H9 (cell line): ENCODE results near the gene PIGW. TPM values are rescaled to one million over a fixed set of nuclear protein-coding genes. Genes with fewer than 3 reads are reported as not detected.

Experiments
- DNase-seq: peaks from one replicate; pipeline ENCODE4 v3.0.0-alpha.2; 2017
- H2AFZ ChIP-seq: one replicate; pipeline ENCODE4 v1.6.1; 2013; ENCODE audit warnings: mild to moderate bottlenecking, low read length, control low read depth, moderate library complexity
- H2AK5ac ChIP-seq: 2 replicates; pipeline ENCODE4 v1.6.1; 2013; ENCODE audit warnings: low read length, control low read depth, mixed read lengths; ENCODE audit not compliant: insufficient read length
- H2BK120ac ChIP-seq: one replicate; pipeline ENCODE4 v1.6.1; 2013; ENCODE audit warnings: low read depth, mild to moderate bottlenecking, low read length, control low read depth, inconsistent platforms; ENCODE audit not compliant: poor library complexity, severe bottlenecking
- H2BK12ac ChIP-seq: 2 replicates; pipeline ENCODE4 v1.6.1; 2013; ENCODE audit warnings: low read length, control low read depth, mixed read lengths, low read depth; ENCODE audit not compliant: insufficient read length
- H2BK15ac ChIP-seq: 2 replicates; pipeline ENCODE4 v1.6.1; 2013; ENCODE audit warnings: low read depth, low read length, control low read depth
- H2BK20ac ChIP-seq: one replicate; pipeline ENCODE4 v1.6.1; 2013; ENCODE audit warnings: low read depth, mild to moderate bottlenecking, low read length, control low read depth, inconsistent platforms; ENCODE audit not compliant: poor library complexity, severe bottlenecking
- H2BK5ac ChIP-seq: 2 replicates; pipeline ENCODE4 v1.6.1; 2013; ENCODE audit warnings: low read length, control low read depth, mixed read lengths; ENCODE audit not compliant: insufficient read length
- H3K14ac ChIP-seq: 2 replicates; pipeline ENCODE4 v1.6.1; 2013; ENCODE audit warnings: low read length, control low read depth; ENCODE audit not compliant: insufficient read depth
- H3K18ac ChIP-seq: 2 replicates; pipeline ENCODE4 v1.6.1; 2013; ENCODE audit warnings: low read depth, mild to moderate bottlenecking, mixed read lengths, low read length, control low read depth; ENCODE audit not compliant: insufficient read length
- H3K23ac ChIP-seq: 2 replicates; pipeline ENCODE4 v1.6.1; 2013; ENCODE audit warnings: low read length, control low read depth, mixed read lengths, low read depth; ENCODE audit not compliant: insufficient read length
- H3K23me2 ChIP-seq: 2 replicates; pipeline ENCODE4 v1.6.1; 2013; ENCODE audit warnings: low read depth, mild to moderate bottlenecking, mixed read lengths, low read length, control low read depth; ENCODE audit not compliant: insufficient read length, poor library complexity, severe bottlenecking
- H3K27ac ChIP-seq: 2 replicates; pipeline ENCODE4 v1.5.1; 2013; ENCODE audit warnings: low read length, control low read depth, mixed read lengths, low read depth; ENCODE audit not compliant: insufficient read length
- H3K27me3 ChIP-seq: 2 replicates; pipeline ENCODE4 v1.6.1; 2013; ENCODE audit warnings: low read length, control low read depth, inconsistent platforms; ENCODE audit not compliant: insufficient read depth
- H3K4ac ChIP-seq: 2 replicates; pipeline ENCODE4 v1.6.1; 2013; ENCODE audit warnings: low read depth, mild to moderate bottlenecking, control low read depth, inconsistent platforms, low read length, moderate library complexity
- H3K4me1 ChIP-seq: 2 replicates; pipeline ENCODE4 v1.6.1; 2013; ENCODE audit warnings: low read length, control low read depth, inconsistent platforms; ENCODE audit not compliant: insufficient read depth
- H3K4me2 ChIP-seq: 2 replicates; pipeline ENCODE4 v1.6.1; 2013; ENCODE audit warnings: low read length, control low read depth, mixed read lengths; ENCODE audit not compliant: insufficient read length, insufficient read depth
- H3K56ac ChIP-seq: 2 replicates; pipeline ENCODE4 v1.6.1; 2013; ENCODE audit warnings: low read depth, mild to moderate bottlenecking, mixed read lengths, low read length, control low read depth; ENCODE audit not compliant: insufficient read length
- H3K79me1 ChIP-seq: 2 replicates; pipeline ENCODE4 v1.6.1; 2013; ENCODE audit warnings: low read depth, mild to moderate bottlenecking, moderate library complexity, low read length, control low read depth, inconsistent platforms; ENCODE audit not compliant: insufficient read depth, poor library complexity, severe bottlenecking
- H3K79me2 ChIP-seq: 2 replicates; pipeline ENCODE4 v1.6.1; 2013; ENCODE audit warnings: low read length, control low read depth, inconsistent platforms; ENCODE audit not compliant: insufficient read depth
- H3K9ac ChIP-seq: 2 replicates; pipeline ENCODE4 v1.6.1; 2013; ENCODE audit warnings: low read length, control low read depth, mixed read lengths; ENCODE audit not compliant: insufficient read length; ENCODE audit errors: extremely low read depth
- H3K9me3 ChIP-seq: one replicate; pipeline ENCODE4 v1.6.1; 2013; ENCODE audit warnings: low read depth, low read length, inconsistent platforms; ENCODE audit not compliant: control insufficient read depth
- H3T11ph ChIP-seq: one replicate; pipeline ENCODE4 v1.6.1; 2013; ENCODE audit warnings: mild to moderate bottlenecking, low read length, control low read depth, inconsistent platforms
- H4K20me1 ChIP-seq: one replicate; pipeline ENCODE4 v1.6.1; 2013; ENCODE audit not compliant: control insufficient read depth, insufficient read length, insufficient read depth
- H4K5ac ChIP-seq: 2 replicates; pipeline ENCODE4 v1.6.1; 2013; ENCODE audit warnings: low read depth, mild to moderate bottlenecking, mixed read lengths, low read length, control low read depth; ENCODE audit not compliant: insufficient read length
- H4K8ac ChIP-seq: replicated peaks from 2 replicates; pipeline ENCODE4 v1.6.1; 2013; ENCODE audit warnings: low read length, control low read depth, mixed read lengths, low read depth; ENCODE audit not compliant: insufficient read length
- H4K91ac ChIP-seq: 2 replicates; pipeline ENCODE4 v1.6.1; 2013; ENCODE audit warnings: low read depth, mild to moderate bottlenecking, moderate library complexity, mixed read lengths, low read length, control low read depth; ENCODE audit not compliant: insufficient read length
- H3K27ac Mint-ChIP-seq, 3 experiments: 2 replicates in 2 of 3; 3 replicates in 1 of 3; pipeline ENCODE4 v1.8.0; 2020 to 2021; ENCODE audit warnings: mixed read lengths in 3 of 3, mild to moderate bottlenecking in 1 of 3, moderate library complexity in 1 of 3
- H3K27me3 Mint-ChIP-seq: 2 replicates; pipeline ENCODE4 v1.8.0; 2021; ENCODE audit warnings: low read depth, mild to moderate bottlenecking, moderate library complexity, mixed read lengths
- H3K36me3 Mint-ChIP-seq, 3 experiments: 2 replicates in 2 of 3; 3 replicates in 1 of 3; pipeline ENCODE4 v1.8.0; 2020 to 2021; ENCODE audit warnings: low read depth in 3 of 3, mixed read lengths in 3 of 3; ENCODE audit not compliant: insufficient read depth in 1 of 3
- H3K4me1 Mint-ChIP-seq, 2 experiments: 2 replicates each; pipeline ENCODE4 v1.8.0; 2020; ENCODE audit warnings: mixed read lengths in 2 of 2
- H3K4me3 Mint-ChIP-seq, 2 experiments: 2 replicates in 1 of 2; 3 replicates in 1 of 2; pipeline ENCODE4 v1.8.0; 2020 to 2021; ENCODE audit warnings: mild to moderate bottlenecking in 2 of 2, mixed read lengths in 2 of 2, moderate library complexity in 1 of 2
- H3K9me3 Mint-ChIP-seq, 2 experiments: 2 replicates in 1 of 2; 3 replicates in 1 of 2; pipeline ENCODE4 v1.8.0; 2020; ENCODE audit warnings: mild to moderate bottlenecking in 2 of 2, mixed read lengths in 2 of 2, moderate library complexity in 1 of 2
- whole genome bisulfite sequencing: extraction: QIAGEN DNeasy Blood & Tissue Kit; methylation state at CpG from one replicate; pipeline ENCODE4 v1.1.7; 2013; ENCODE audit warnings: missing lambda C conversion rate, low lambda C conversion rate, mixed read lengths; ENCODE audit not compliant: insufficient read length; ENCODE audit errors: extremely low coverage; 5-methylcytosine and 5-hydroxymethylcytosine counted together
- total RNA-seq: library from RNA; stranded (reverse); gene quantifications from 2 replicates; pipeline ENCODE4 v1.2.1, GENCODE V29; 2021
- TF ChIP-seq, protein P1 (sequence below): fragments of 200-600 bp; sonication (generic); conservative IDR thresholded peaks from 3 replicates; pipeline ENCODE4 v1.8.0; 2021; ENCODE audit warnings: antibody characterized with exemption, mild to moderate bottlenecking

PIGW gene
- total RNA-seq, 1 experiment from 2014 or later, result 26.2 TPM

DNA sequence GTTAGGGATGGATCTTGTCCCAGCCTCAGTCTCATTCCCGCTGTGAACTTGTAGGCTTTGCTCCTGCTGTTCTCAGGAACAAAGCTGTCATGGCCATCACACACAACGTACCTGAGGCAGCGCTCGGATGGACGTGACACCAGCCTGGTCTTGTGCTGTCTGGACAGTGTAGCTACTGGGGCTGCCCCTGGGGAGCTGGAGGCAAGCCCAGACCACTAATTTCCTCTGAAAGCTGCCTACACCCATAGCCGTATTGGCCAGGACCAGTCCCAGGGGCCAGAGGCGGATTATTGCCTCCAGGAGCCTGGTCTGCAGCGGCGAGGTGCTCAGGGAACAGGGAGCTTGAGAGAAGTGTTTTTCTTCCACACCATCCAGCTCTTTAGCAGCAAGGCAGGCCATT lies 36.6 kb upstream of the PIGW start:
- no peak overlapping the region for H3K56ac ChIP-seq
- no peaks in the 10 kb centered on the region for H3K4me1 Mint-ChIP-seq
- DNase-seq, result peak; percentile 20
- no peaks in the 10 kb centered on the region for H3K27me3 ChIP-seq
- H3K9me3 ChIP-seq, result no peaks in the 10 kb centered on the region
- H2BK15ac ChIP-seq, result no peak overlapping the region
- no peaks in the 10 kb centered on the region for H3K23me2 ChIP-seq
- TF ChIP-seq, protein P1, sequence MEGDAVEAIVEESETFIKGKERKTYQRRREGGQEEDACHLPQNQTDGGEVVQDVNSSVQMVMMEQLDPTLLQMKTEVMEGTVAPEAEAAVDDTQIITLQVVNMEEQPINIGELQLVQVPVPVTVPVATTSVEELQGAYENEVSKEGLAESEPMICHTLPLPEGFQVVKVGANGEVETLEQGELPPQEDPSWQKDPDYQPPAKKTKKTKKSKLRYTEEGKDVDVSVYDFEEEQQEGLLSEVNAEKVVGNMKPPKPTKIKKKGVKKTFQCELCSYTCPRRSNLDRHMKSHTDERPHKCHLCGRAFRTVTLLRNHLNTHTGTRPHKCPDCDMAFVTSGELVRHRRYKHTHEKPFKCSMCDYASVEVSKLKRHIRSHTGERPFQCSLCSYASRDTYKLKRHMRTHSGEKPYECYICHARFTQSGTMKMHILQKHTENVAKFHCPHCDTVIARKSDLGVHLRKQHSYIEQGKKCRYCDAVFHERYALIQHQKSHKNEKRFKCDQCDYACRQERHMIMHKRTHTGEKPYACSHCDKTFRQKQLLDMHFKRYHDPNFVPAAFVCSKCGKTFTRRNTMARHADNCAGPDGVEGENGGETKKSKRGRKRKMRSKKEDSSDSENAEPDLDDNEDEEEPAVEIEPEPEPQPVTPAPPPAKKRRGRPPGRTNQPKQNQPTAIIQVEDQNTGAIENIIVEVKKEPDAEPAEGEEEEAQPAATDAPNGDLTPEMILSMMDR, result no peak
- no peak overlapping the region for H3K4me2 ChIP-seq
- H3K23ac ChIP-seq, result no peak overlapping the region
- H2AK5ac ChIP-seq, result no peak overlapping the region
- H3K9ac ChIP-seq, result no peak overlapping the region
- H4K91ac ChIP-seq, result no peak overlapping the region
- H2BK20ac ChIP-seq, result no peak overlapping the region
- no CpG with 5 or more reads among the region's 9 CpGs for WGBS
- no peak overlapping the region for H3K4ac ChIP-seq
- no peak overlapping the region for H3K14ac ChIP-seq
- no peak overlapping the region for H4K8ac ChIP-seq
- no peak overlapping the region for H3T11ph ChIP-seq
- no peak overlapping the region for H3K18ac ChIP-seq
- no peak overlapping the region for H3K4me3 Mint-ChIP-seq
- H3K79me1 ChIP-seq, result no peaks in the 10 kb centered on the region
- H3K36me3 Mint-ChIP-seq, result peaks cover 31 to 83% (median 77%) of the 10 kb centered on the region in 3 experiments; a peak in 6 of 7 replicates
- no peaks in the 10 kb centered on the region for H3K4me1 ChIP-seq
- no peaks in the 10 kb centered on the region for H4K20me1 ChIP-seq
- no peaks in the 10 kb centered on the region for H3K27me3 Mint-ChIP-seq
- no peak overlapping the region for H3K27ac ChIP-seq
- H2BK5ac ChIP-seq, result no peak overlapping the region
- H3K79me2 ChIP-seq, result no peaks in the 10 kb centered on the region
- H3K27ac Mint-ChIP-seq, result no peak overlapping the region; a peak in 1 of 7 replicates
- H3K9me3 Mint-ChIP-seq, result no peaks in the 10 kb centered on the region
- no peak overlapping the region for H4K5ac ChIP-seq
- no peak overlapping the region for H2BK120ac ChIP-seq
- no peak overlapping the region for H2BK12ac ChIP-seq
- H2AFZ ChIP-seq, result no peak overlapping the region
